Activated naive CD4-positive, alpha-beta T cell treated with anti-CD3 and anti-CD28 coated beads, Interleukin-2, amount 50 U/mL, for 72 hours (primary cell): ENCODE data around the gene KLHL9. TPM values are rescaled to one million over a fixed set of nuclear protein-coding genes. Genes with fewer than 3 reads are reported as not detected.

Source experiments
- ATAC-seq, 2 donors: fragments of 150-1000 bp; cut with Tn5 transposase; 2 replicates each; pipeline ENCODE4 v1.10.0; 2021; ENCODE audit warnings: mild to moderate bottlenecking in 2 of 2, moderate library complexity in 2 of 2
- DNase-seq, 2 donors: peaks; one replicate each; pipeline ENCODE4 v3.0.0; 2021 to 2022; ENCODE audit warnings: low spot score in 2 of 2
- H3K27ac Mint-ChIP-seq, 2 donors: one replicate each; pipeline ENCODE4 v1.8.0; 2022; ENCODE audit warnings: mild to moderate bottlenecking in 2 of 2, mixed read lengths in 2 of 2
- H3K36me3 Mint-ChIP-seq, 2 donors: one replicate each; pipeline ENCODE4 v1.8.0; 2022; ENCODE audit warnings: mixed read lengths in 2 of 2
- H3K9me3 Mint-ChIP-seq, 2 donors: one replicate each; pipeline ENCODE4 v1.8.0; 2022; ENCODE audit warnings: mixed read lengths in 2 of 2
- total RNA-seq, 2 donors: library from RNA; stranded (reverse); gene quantifications; one replicate each; pipeline ENCODE4 v1.2.3, GENCODE V29; 2022

The KLHL9 gene
- total RNA-seq, 2 donors from 2014 or later = 14.6 to 14.8 TPM

DNA sequence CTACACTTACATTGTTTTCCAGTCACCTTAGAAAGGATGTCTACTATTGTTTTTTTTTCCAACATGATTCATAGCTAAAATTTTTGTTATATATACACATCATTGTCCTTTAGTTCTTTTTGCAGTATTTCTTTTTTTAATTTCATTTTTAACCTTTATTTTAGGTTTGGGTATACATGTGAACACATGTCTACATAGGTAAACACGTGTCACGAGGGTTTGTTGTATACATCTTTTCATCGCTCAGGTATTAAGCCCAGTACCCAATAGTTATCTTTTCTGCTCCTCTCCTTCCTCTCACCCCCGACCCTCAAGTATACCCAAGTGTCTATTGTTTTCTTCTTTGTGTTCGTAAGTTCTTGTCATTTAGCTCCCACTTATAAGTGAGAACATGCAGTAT, 49.1 kb downstream of the KLHL9 start:
- H3K9me3 Mint-ChIP-seq = peaks cover 0 to 6% of the 10 kb centered on the region in 2 donors
- H3K36me3 Mint-ChIP-seq = peaks cover 0 to 4% of the 10 kb centered on the region in 2 donors
- no peak for ATAC-seq
- H3K27ac Mint-ChIP-seq = no peak overlapping the region
- DNase-seq = no peak

GRCh38 chr9:21281275-21281674, 53.9 kb downstream of the KLHL9 start:
- no peak overlapping the region for H3K27ac Mint-ChIP-seq
- peaks cover 0 to 2% of the 10 kb centered on the region in 2 donors for H3K9me3 Mint-ChIP-seq
- DNase-seq = no peak
- ATAC-seq = no peak
- peaks cover 0 to 1% of the 10 kb centered on the region in 2 donors for H3K36me3 Mint-ChIP-seq

Other genes with a start within 250 kb of the KLHL9 start
- gene IFNW1, start 193.6 kb downstream of the KLHL9 start, total RNA-seq = not detected
- not detected for gene IFNA21, start 168.7 kb downstream of the KLHL9 start, total RNA-seq
- gene IFNA4, start 147.8 kb downstream of the KLHL9 start, total RNA-seq = not detected
- not detected for gene IFNA7, start 133.2 kb downstream of the KLHL9 start, total RNA-seq
- not detected for gene IFNA10, start 128.3 kb downstream of the KLHL9 start, total RNA-seq
- gene IFNA16, start 118.1 kb downstream of the KLHL9 start, total RNA-seq = not detected
- not detected for gene IFNA17, start 107.2 kb downstream of the KLHL9 start, total RNA-seq
- gene IFNA14, start 95.4 kb downstream of the KLHL9 start, total RNA-seq = not detected
- not detected for gene IFNA5, start 30.1 kb downstream of the KLHL9 start, total RNA-seq
- not detected for gene IFNA6, start 15.5 kb upstream of the KLHL9 start, total RNA-seq
- not detected for gene IFNA13, start 32.7 kb upstream of the KLHL9 start, total RNA-seq
- gene IFNA2, start 50.0 kb upstream of the KLHL9 start, total RNA-seq = not detected
- not detected for gene IFNA8, start 73.7 kb upstream of the KLHL9 start, total RNA-seq
- gene IFNA1, start 105.0 kb upstream of the KLHL9 start, total RNA-seq = not detected
- not detected for gene IFNE, start 146.9 kb upstream of the KLHL9 start, total RNA-seq